HG03066 (cell line): ENCODE results near the gene SPRY2.

Experiments used
- ATAC-seq: cut with Tn5 transposase; IDR thresholded peaks from one replicate; pipeline ENCODE4 v1.9.1; 2021; ENCODE audit warnings: low read depth; ENCODE audit not compliant: unreplicated experiment

Gene SPRY2

GRCh38 chr13:80314711-80315653 is 25.9 kb downstream of the SPRY2 start:
- ATAC-seq = no peak

DNA sequence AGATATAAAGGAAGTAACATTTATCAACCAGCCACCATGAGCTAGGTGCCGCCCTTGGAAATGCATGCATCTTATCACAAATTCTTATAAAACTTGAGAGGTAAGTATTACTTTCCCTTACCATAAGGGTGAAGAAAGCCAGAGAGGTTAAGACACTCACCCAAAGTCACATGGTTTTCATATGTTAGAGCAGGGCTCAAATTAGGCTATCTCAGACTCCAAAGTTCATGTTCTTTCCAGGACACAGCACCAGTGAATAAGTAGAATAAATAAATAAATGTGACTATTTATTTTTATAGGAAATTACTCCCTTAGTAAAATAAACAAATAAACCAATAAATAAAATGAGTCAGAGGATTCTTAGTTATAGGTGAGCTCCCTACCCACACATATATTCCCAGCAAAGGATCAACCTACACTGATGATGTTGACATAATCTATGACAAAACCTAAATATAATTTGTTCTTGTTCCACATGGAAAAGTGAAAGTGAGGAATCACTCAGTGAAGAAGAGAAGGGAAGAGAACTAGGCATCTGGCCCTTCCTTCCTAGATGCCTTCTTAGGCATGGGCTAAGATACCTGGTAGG is 27.2 kb downstream of the SPRY2 start:
- ATAC-seq = no peak

DNA sequence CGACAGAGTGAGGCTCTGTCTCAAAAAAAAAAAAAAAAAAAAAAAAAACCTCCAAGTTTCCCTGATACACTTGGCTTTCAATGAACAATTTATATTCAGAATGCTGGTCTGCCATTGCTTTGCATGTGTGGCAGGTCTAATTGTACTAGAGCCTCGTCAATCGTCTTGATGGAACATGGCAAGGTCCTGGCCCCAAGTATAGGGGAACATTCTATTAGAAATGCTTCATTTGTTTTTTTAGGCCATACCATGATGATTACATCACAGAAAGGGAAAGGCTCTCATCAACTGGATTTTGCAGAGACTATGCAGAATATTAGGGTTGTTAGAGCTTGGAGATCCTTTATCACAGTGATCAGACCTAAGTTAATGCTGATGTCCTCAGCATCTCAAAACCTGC is 28.0 kb downstream of the SPRY2 start:
- no peak for ATAC-seq

GRCh38 chr13:80312012-80312704 is 28.8 kb downstream of the SPRY2 start:
- no peak for ATAC-seq

GRCh38 chr13:80309926-80310325 is 31.0 kb downstream of the SPRY2 start:
- no peak for ATAC-seq

DNA sequence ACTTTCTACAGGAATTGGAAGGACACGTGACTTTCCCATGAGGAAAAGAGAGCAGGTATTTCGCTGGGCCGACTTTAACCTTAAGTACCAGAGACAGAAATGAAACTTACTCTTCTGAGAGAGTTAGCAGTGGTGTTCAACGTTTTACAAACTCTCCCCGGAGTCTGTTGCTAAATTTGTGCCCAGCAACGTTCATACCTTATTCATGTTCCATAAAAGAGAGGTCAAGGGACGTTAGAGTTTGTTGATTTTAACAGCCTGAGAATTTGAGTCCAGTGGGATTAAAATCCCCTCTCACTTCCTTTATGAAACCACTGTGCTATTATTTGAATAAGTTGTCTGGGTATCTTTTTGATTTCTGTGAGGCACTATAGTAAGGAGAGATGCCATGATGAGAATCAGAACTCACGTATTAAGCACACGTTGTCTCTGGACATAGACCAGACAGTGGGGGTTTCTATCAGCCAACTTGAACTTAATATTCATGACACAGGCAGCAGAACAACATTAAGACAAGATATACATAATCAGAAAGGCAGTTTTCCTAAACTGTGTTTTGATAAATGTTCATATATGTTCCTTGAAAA is 33.4 kb downstream of the SPRY2 start:
- no peak for ATAC-seq

- ATAC-seq = no peak
These were observed 34.5 kb downstream of the SPRY2 start for GRCh38 chr13:80306337-80306972.

GRCh38 chr13:80305737-80306136 is 35.2 kb downstream of the SPRY2 start:
- no peak for ATAC-seq

- no peak for ATAC-seq
These were observed 37.6 kb downstream of the SPRY2 start for GRCh38 chr13:80303225-80303811.

GRCh38 chr13:80299046-80299445 is 41.9 kb downstream of the SPRY2 start:
- no peak for ATAC-seq

- no peak for ATAC-seq
These were observed 43.4 kb downstream of the SPRY2 start for GRCh38 chr13:80297503-80297902.

DNA sequence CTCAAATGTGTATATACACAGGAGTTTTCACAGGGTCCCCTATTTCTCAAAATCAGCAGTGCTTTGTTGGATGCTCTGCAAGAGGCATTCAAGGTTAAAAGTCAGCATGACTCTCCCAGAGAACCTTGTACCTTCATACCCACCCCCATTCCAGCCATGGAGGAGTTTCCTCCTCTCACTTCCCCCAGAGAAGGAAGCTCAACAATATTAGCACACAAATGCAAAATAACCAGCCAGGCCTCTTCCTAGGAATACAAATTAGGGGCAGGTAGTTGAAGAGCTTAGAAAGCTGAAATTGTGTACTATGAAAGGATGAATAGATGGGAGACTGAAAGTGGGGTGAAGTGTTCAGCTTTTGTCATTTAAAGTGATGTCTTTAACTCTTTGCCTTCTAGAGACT is 43.8 kb downstream of the SPRY2 start:
- ATAC-seq = no peak

DNA sequence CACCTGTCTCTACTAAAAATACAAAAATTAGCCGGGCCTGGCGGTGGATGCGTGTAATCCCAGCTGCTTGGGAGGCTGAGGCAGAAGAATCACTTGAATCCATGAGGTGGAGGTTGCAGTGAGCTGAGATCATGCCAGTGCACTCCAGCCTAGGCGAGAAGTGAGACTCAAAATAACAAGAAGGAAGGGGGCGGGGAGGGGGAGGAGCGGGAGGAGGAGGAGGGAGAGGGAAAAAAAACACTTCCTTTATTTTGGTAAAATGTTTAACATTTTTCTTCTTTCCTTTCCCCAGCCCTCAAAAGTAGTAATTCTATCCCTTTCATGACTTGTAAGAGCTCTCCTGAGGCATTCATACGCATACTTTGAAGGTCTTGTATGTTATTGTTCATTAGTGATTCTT is 44.3 kb downstream of the SPRY2 start:
- ATAC-seq = no peak

DNA sequence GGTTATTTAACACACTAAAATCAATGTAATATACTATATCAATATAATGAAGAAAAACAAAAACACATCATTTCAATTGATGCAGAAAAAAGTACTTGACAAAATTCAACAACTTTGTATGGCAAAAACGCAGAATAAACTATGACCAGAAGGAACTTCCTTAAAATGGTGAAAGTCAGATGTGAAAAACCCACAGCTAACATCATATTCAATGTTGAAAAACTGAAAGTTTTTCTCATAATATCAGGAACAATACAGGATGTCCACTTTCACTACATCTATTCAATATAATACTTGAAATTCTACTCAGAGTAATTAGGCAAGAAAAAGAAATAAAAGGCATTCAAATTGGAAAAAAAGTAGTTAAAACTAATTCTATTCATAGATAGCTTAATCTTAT is 50.3 kb downstream of the SPRY2 start:
- no peak for ATAC-seq
